HG03025 (cell line): ENCODE results near the gene MMP2.

ENCODE experiments used
- ATAC-seq: cut with Tn5 transposase; IDR thresholded peaks from one replicate; pipeline ENCODE4 v1.9.1; 2021; ENCODE audit warnings: mild to moderate bottlenecking, moderate library complexity; ENCODE audit not compliant: unreplicated experiment, low FRiP score

The MMP2 gene

GRCh38 chr16:55508941-55509931, 30.2 kb downstream of the MMP2 start, which contains the start of gene LPCAT2:
Gene LPCAT2, plus strand, starts transcription at chr16:55509072. Its CDS starts 110 bp downstream, at chr16:55509182.
- no peak for ATAC-seq

DNA sequence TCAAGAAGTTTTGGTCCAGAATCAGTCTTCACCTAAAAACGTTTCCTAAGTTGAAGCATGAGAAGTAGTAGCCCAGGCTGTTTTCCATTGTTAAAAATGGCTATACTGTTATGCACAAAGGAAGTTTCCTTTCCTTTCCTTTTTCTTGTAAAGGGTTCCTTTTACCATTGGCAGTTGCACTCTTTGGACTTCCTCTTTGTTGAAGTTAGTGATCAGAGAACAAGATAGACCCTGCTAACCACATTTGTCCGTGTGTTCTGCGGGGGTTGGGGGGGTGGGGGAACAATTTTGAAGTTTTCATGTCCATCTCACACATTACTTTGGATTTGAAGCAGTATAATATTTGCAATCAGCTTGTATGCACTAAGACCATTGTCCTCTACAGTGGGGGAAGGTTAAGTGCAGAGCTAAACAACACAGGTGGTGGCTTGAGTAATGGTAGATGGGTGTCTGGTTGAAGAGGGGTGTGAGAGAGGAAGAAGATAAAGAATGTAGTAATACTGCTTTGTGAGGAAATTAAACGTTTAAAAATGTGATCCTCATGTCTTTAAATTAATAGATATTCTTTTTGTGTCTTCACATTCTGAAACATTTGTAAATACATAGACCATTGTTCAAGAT, 31.3 kb downstream of the MMP2 start:
- ATAC-seq = no peak

DNA sequence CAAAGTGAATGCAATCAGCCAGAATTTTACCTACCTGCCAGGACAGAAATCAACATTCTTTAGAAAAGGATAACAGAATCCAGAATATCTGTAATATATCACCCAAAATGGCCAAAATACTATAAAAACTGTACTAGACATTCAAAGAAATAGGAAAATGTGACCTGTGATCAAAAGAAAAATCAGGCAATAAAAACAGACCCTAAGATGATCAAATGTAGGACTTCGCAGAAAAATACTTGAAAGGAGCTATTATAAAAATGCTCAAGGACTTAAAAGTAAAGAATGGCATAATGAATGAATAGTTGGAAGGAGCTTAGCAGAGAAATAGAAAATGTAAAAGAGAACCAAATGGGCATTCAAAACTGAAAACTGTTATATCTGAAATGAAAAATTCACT, 33.9 kb downstream of the MMP2 start:
- ATAC-seq = no peak

- ATAC-seq = no peak
Measured at GRCh38 chr16:55513616-55514015, 34.6 kb downstream of the MMP2 start.

GRCh38 chr16:55515111-55515510, 36.1 kb downstream of the MMP2 start:
- ATAC-seq = no peak

DNA sequence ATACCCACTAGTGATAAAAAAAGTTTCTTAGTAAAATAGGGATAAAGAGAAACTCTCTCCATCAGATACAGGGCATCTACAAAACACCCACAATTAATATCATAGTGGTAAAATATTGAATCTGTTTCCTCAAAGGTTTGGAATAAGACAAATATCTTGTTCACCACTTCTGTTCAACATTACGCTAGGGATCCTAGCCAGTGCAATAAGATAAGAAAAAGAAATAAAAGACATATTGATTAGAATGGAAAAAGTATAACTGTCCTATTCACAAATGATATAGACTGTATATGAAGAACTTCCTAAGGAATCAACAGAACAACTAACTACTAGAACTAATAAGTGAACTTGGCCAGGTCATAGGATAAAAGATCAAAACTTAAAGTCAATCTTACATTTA, 42.8 kb downstream of the MMP2 start:
- ATAC-seq = no peak

GRCh38 chr16:55526441-55526840, 47.4 kb downstream of the MMP2 start:
- no peak for ATAC-seq

- no peak for ATAC-seq
Measured at GRCh38 chr16:55527885-55528284, 48.9 kb downstream of the MMP2 start.

GRCh38 chr16:55529018-55529417, 50.0 kb downstream of the MMP2 start:
- ATAC-seq = no peak

DNA sequence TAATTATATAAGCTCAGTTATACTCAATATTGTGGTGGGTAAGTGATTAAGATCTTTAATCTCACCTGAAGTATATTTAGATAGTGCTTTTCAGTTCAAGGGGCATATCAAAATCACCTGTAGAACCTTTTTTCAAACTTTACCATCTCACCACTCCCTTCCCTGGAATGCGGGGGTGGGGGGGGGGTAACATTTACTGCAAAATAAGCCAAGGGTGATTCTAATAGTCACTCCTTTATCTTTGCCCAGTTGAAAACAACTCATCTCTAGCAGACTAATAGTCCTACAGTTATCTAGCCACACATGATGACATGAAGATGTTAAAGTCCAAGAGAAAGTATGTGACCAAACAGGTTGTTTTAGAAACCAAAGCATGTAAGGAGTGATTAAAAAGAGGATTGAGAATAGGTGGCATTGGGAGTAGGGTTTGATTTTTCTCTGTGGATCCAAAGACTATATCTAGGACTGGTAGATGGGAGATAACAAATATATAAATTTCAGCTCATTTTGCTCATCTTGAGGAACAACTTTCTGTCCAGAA, 51.4 kb downstream of the MMP2 start:
- no peak for ATAC-seq

GRCh38 chr16:55532227-55532626, 53.2 kb downstream of the MMP2 start:
- ATAC-seq = no peak

DNA sequence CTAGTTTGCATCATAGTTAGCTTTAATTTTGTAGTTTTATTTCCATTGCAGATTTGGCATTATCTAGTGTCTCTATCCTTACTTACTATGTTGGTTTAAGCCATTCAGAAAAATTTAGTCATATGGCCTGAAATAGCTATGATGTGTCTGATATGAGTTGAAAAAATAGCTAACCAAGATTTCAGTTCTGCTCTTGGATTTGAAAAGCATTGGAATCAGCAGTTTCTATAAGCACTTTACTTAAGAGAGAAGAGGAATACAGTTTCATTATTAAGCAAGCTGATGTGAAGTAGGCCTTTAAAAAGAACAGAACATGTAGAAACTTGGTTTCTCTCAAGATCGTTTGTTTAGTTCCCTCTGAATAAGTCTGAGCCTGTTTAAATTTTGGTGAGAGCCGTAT, 55.8 kb downstream of the MMP2 start:
- ATAC-seq = no peak

GRCh38 chr16:55539049-55539448, 60.1 kb downstream of the MMP2 start:
- ATAC-seq = no peak

DNA sequence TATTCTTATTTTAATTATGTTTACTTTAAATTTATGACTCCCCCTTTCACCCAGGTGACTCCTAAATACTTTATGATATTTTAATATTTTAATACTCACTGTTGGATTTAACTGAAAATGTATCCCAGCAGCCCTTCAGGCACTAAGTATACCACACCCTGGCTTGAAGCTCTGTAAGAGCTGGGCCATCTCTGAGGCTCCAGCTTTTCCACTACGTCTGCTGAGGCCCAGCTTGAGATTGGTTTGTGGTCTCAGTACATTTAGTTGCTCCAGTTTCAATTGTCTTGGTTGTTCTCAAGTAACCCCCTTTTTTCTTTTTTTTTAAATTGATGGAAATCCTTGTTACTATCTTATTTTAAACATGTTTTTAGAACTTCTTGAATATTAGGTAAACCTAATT, 60.5 kb downstream of the MMP2 start:
- no peak for ATAC-seq

- no peak for ATAC-seq
Measured at GRCh38 chr16:55540221-55540620, 61.2 kb downstream of the MMP2 start.

DNA sequence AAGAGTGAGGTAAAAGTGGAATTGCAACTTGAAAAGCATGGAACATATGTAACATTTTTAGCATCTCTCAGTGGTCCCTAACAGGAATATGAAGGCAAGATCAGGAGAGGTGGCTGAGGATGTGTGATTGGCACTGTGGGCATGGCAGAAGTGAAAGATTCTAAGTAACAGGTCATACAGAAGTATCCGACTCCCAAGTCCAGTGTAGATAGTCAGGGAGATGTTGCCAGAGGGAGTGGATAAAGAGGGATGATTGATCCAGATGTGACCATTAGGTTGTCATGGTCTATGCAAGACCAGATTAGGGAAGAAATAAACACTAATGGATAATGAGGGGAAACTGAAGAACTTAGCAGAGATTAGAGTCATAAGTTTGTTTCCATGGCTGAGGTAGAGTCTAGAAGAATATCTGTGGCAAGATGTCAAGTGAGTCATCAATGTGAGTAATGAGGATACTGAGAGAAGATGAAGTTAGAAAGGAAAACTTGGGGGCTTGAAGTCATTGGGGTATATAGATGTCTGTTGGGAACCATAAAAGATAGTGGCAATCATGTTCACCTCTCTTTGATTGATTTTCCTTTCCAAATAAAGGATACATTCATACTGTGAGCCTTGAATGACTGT, 63.6 kb downstream of the MMP2 start:
- ATAC-seq = no peak

GRCh38 chr16:55543472-55543871, 64.5 kb downstream of the MMP2 start:
- no peak for ATAC-seq

- ATAC-seq = no peak
Measured at GRCh38 chr16:55552621-55553020, 73.6 kb downstream of the MMP2 start.

GRCh38 chr16:55555436-55555835, 76.4 kb downstream of the MMP2 start:
- no peak for ATAC-seq
